Ovary (tissue), 9 donors: Measurements from ENCODE around the gene ST6GALNAC3. TPM values are rescaled to one million over a fixed set of nuclear protein-coding genes. Genes with fewer than 3 reads are reported as not detected.

ENCODE experiments used
- DNase-seq, 5 donors: peaks; one replicate each; pipeline ENCODE4 v3.0.0-alpha.2; 2019 to 2020
- H3K27ac ChIP-seq, 2 donors: fragments of 200-600 bp; one replicate each; pipeline versions ENCODE4 v1.5.1 to v1.8.0; 2019 to 2022
- H3K27me3 ChIP-seq: fragments of 200-600 bp; one replicate; pipeline ENCODE4 v1.8.0; 2022
- H3K36me3 ChIP-seq: fragments of 200-600 bp; sonication (generic); one replicate; pipeline ENCODE4 v1.5.1; 2019
- H3K4me1 ChIP-seq: one replicate; pipeline ENCODE4 v1.8.1; 2013; ENCODE audit warnings: mild to moderate bottlenecking, moderate library complexity; ENCODE audit not compliant: insufficient read depth
- H3K4me3 ChIP-seq: fragments of 200-600 bp; sonication (generic); one replicate; pipeline ENCODE4 v1.5.1; 2017
- H3K9me3 ChIP-seq, 2 donors: fragments of 200-600 bp in 1 of 2; sonication (generic) in 1 of 2; one replicate each; pipeline versions ENCODE4 v1.5.1 to v1.8.1; 2013 to 2019; ENCODE audit warnings: mild to moderate bottlenecking in 1 of 2, moderate library complexity in 1 of 2
- EP300 ChIP-seq: sonication (generic); formaldehyde crosslinking; IDR thresholded peaks from one replicate; pipeline ENCODE4 v1.6.1; 2017; ENCODE audit warnings: antibody characterized with exemption
- POLR2A ChIP-seq: fragments of 450-650 bp; IDR thresholded peaks from one replicate; pipeline ENCODE4 v1.6.1; 2017; ENCODE audit warnings: antibody characterized with exemption, mild to moderate bottlenecking, moderate library complexity
- WGBS, 3 donors: extraction: QIAGEN DNeasy Blood & Tissue Kit in 1 of 3; methylation state at CpG; one replicate each; pipeline versions ENCODE4 v1.1.5 to v1.1.7; 2013 to 2017; 5-methylcytosine and 5-hydroxymethylcytosine counted together
- intact Hi-C, 4 donors: fragments of 100-400 bp; cut with DNase I; formaldehyde crosslinking; loops; one replicate each; pipeline versions ENCODE4 v1.11.0 to v1.15.1; 2022 to 2023
- polyA plus RNA-seq, 2 donors: library from polyadenylated mRNA; stranded (reverse); fragments of 200-250 nt in 1 of 2; fragments of 350-450 nt in 1 of 2; fragmentation: Illumina TruSeq in 1 of 2; extraction: RNeasy Lipid Tissue Mini Kit (QIAGEN cat#74804) in 1 of 2; gene quantifications; one replicate each; pipeline ENCODE4 v1.2.3, GENCODE V29; 2013 to 2014
- total RNA-seq, 7 donors: library from RNA; depleted of rRNA in 2 of 7; stranded (reverse); fragments of >200 nt in 2 of 7; fragmentation: NEBNext Ultra II Directional in 3 of 7; extraction: Animal tissue kit (Norgen Biotek cat#: 25700) in 3 of 7; gene quantifications; one replicate each; pipeline versions ENCODE4 v1.1.0 to v1.2.4, GENCODE V29; 2016 to 2023
- TF ChIP-seq, protein P1 (sequence below), 3 donors: fragments of 450-650 bp in 2 of 3; fragments of 200-600 bp in 1 of 3; IDR thresholded peaks; one replicate each; pipeline versions ENCODE4 v1.5.1 to v1.8.0; 2016 to 2022; ENCODE audit warnings: antibody characterized with exemption in 3 of 3, mild to moderate bottlenecking in 1 of 3
- donor health status: DM: no; HTN: no; CAD: no; lungs with moderate emphysema.
- donor health status: DM: no; HTN: no; CAD: no.
- donor health status: Bipolar disorder and iron deficiency.
- donor health status: DM: yes; HTN: yes; CAD: no.
- donor health status: DM: no; HTN: no; CAD: no.
- donor health status: DM: yes; HTN: yes; CAD: no.

Gene ST6GALNAC3
- total and polyA plus RNA-seq, 9 donors, result 1.9 to 6.7 (median 4.0) TPM

DNA sequence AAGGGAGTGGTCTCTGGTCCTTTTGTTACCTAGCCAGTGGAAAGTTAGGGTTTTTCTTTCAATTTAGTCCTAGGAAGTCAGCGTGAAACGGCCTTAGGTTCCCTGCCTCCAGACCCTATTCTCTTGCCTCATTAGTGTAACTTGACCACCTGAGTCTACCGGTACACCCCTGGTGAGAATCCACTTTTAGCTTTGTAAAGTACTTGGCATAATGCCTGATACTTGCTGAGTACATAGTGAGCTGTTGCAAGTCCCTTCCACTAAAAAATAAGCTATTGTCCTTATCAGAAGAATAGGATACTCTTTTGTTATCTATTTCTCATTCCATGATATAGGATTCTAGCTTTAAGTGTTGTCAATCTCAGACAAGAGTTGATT lies 228.8 kb downstream of the ST6GALNAC3 start:
- Histone ChIP-seq H3K27ac (no peak overlapping the region), H3K9me3 (no peaks in the 10 kb centered on the region), H3K4me3 (no peak overlapping the region), H3K27me3 (no peaks in the 10 kb centered on the region), H3K4me1 (no peaks in the 10 kb centered on the region), H3K36me3 (no peaks in the 10 kb centered on the region)
- no peak for DNase-seq
- intact Hi-C loops, result no loop called here
- no peak for TF ChIP-seq EP300
- 93 to 94% (median 93%) methylated on average over 3 of the region's 3 CpGs for WGBS, 3 donors

DNA sequence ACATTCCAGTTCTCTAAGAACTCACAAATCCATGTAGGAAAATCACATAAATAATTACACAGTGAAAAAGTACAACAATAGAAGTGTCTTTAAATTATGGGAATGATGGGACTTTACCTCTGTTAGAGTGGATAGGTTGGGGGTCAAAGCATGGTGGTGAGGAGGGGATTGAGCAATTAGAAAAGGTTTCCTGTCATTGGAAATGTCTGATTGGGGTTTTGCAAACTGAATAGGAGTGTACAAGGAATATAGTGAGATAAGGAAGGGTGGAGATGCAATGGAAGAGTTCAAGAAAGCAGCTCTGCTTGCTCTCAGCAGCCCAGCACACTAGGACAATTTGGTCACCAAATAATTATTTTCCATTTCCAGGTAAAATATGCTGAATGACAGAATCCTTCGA lies 238.8 kb downstream of the ST6GALNAC3 start:
- intact Hi-C loops, result no loop called here
- DNase-seq, result no peak
- Histone ChIP-seq H3K27ac (no peak overlapping the region), H3K36me3 (no peaks in the 10 kb centered on the region), H3K4me3 (no peak overlapping the region), H3K4me1 (no peaks in the 10 kb centered on the region), H3K27me3 (no peaks in the 10 kb centered on the region), H3K9me3 (no peaks in the 10 kb centered on the region)
- TF ChIP-seq POLR2A, result no peak
- TF ChIP-seq EP300, result no peak
- TF ChIP-seq, protein P1, sequence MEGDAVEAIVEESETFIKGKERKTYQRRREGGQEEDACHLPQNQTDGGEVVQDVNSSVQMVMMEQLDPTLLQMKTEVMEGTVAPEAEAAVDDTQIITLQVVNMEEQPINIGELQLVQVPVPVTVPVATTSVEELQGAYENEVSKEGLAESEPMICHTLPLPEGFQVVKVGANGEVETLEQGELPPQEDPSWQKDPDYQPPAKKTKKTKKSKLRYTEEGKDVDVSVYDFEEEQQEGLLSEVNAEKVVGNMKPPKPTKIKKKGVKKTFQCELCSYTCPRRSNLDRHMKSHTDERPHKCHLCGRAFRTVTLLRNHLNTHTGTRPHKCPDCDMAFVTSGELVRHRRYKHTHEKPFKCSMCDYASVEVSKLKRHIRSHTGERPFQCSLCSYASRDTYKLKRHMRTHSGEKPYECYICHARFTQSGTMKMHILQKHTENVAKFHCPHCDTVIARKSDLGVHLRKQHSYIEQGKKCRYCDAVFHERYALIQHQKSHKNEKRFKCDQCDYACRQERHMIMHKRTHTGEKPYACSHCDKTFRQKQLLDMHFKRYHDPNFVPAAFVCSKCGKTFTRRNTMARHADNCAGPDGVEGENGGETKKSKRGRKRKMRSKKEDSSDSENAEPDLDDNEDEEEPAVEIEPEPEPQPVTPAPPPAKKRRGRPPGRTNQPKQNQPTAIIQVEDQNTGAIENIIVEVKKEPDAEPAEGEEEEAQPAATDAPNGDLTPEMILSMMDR (IDR thresholded peaks at IDR 0.05), result no peak
- WGBS, 3 donors, result 92 to 98% (median 97%) methylated on average over 1 of the region's 1 CpG

DNA sequence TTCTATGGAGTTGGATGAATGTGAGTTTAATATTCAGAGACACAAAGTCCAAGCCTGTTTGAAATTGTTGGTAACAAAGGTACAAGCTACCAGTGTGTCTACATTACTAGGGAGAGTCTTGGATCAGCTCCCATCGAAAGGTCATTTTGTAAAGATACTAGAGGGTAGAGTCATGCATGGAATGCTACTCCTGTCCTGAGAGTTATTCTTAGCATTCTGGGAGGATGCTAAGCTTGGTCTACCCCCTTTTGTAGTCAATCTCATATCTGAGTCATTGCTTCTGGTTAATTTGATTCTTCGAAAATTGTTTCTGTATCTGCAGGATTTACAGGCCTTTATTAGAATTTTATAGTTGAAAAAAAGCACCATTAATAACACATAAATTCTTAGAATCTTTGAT lies 240.2 kb downstream of the ST6GALNAC3 start:
- TF ChIP-seq POLR2A (no peak), EP300 (no peak)
- TF ChIP-seq, protein P1 (IDR thresholded peaks at IDR 0.05), result no peak
- no peak for DNase-seq

DNA sequence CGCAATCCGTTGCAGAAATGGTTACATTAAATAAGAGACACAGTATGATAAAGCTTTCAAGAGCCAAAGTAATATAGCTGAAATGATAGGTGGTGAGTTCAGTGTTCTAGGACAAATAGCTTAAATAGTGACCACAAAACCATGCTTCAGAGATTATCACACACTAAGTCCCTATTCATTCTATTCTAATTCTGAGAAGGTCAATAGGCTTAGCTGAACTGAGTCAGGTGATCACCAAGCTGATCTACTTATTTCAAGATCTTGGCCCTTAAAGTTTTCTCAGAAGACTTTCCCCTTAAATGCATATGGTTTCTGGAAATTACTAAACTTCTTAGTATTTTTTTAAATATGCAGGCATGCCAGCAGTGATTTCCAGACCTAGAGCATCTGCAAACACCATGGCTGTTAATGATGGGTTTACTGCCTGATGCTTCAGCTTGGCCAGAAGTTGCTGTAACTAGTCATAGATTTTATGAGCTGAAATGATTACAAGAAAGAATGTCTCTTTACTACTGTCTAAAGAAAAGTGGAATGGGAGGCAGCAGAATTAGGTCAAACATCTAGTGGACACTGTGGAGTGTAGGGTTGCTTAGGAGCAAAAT lies 242.9 kb downstream of the ST6GALNAC3 start:
- no peak overlapping the region for H3K27ac ChIP-seq
- TF ChIP-seq POLR2A, result no peak
- TF ChIP-seq, protein P1 (IDR thresholded peaks at IDR 0.05), result no peak
- no peak for TF ChIP-seq EP300
- H3K4me1 ChIP-seq, result no peaks in the 10 kb centered on the region
- intact Hi-C loops, result no loop called here
- no peaks in the 10 kb centered on the region for H3K36me3 ChIP-seq
- DNase-seq, result no peak
- H3K27me3 ChIP-seq, result no peaks in the 10 kb centered on the region
- whole genome bisulfite sequencing, 3 donors, result 73 to 99% (median 98%) methylated on average over 2 of the region's 2 CpGs
- H3K4me3 ChIP-seq, result no peak overlapping the region
- no peaks in the 10 kb centered on the region for H3K9me3 ChIP-seq

More for the DNA sequence above, 240.2 kb downstream of the ST6GALNAC3 start:
- no peak overlapping the region for H3K27ac ChIP-seq
- 48 to 67% (median 65%) methylated on average over 2 of the region's 2 CpGs for WGBS, 3 donors
- H3K27me3 ChIP-seq, result no peaks in the 10 kb centered on the region
- no peaks in the 10 kb centered on the region for H3K4me1 ChIP-seq
- H3K36me3 ChIP-seq, result no peaks in the 10 kb centered on the region
- intact Hi-C loops, result no loop called here
- H3K4me3 ChIP-seq, result no peak overlapping the region
- H3K9me3 ChIP-seq, result no peaks in the 10 kb centered on the region

DNA sequence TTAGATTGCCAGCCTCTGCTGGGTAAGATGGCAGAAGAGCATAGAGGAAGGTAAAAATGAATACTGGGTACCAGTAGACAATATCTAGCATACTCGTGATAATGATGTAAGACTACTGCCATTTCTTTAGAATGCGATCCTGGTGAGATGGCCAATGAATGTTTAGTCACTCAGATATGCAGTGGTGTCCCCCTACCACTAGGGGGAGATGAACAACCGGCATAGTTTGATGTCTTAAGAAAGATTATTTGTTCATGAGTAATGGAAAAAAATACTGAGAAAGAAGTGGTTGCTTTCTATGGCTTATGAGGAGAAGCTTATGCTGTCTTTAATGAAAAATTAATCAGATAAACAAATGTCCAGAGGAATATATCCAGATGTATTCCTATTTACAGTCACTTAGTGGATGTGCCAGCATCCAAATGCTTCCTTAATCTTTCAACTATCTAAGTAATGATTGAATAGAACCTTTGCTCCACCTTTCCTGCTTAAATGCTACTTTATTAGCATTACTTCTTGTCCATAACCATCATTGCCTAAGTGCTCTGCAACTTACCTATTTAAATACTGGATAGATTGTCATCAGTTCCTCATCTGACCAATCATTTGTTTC lies 256.6 kb downstream of the ST6GALNAC3 start:
- no peaks in the 10 kb centered on the region for H3K9me3 ChIP-seq
- H3K27ac ChIP-seq, result no peak overlapping the region
- peak in 3 of 5 donors; percentile 15 to 55 (median 25) for DNase-seq
- no peak for TF ChIP-seq POLR2A
- TF ChIP-seq, protein P1 (IDR thresholded peaks at IDR 0.05), result peak; percentile 51 to 65 (median 60)
- intact Hi-C loops, result loop anchor here in 1 of 4 donors (10.0 kb wide), 1 partner anchor 794 kb away; no protein-coding TSS in a partner anchor
- 17 to 20% (median 20%) methylated on average over 3 of the region's 3 CpGs for WGBS, 3 donors
- H3K4me3 ChIP-seq, result no peak overlapping the region
- H3K4me1 ChIP-seq, result no peaks in the 10 kb centered on the region
- no peaks in the 10 kb centered on the region for H3K27me3 ChIP-seq
- no peaks in the 10 kb centered on the region for H3K36me3 ChIP-seq
